Fibroblast of peridontal ligament (primary cell): Measurements from ENCODE around the gene COLEC11.
"Not testable (repeated sequence)": the region's sequence is repeated elsewhere in the genome, so short reads cannot be mapped to it uniquely, and the experiment has no call there.

ENCODE experiments used
- DNase-seq: peaks from one replicate; pipeline ENCODE4 v3.0.0-alpha.2; 2010; ENCODE audit errors: extremely low read depth

Gene COLEC11

DNA sequence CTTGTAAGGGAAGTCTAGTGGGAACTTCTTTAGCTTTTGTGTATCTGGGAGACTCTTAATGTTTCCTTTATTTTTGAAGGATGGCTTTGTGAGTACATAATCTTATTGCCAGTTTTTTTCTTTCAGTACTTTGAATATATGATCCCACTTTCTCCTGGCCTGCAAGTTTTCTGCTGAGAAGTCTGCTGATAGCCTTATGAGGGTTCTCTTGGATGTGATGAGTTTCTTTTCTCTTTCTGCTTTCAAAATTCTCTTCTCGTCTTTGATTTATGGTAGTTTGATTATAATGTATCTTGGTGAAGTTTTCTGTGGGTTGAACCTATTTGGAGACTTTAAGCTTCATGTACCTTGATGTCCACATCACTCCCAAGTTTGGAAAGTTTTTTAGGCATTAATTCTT, 28.1 kb downstream of the COLEC11 start:
- DNase-seq: no peak

DNA sequence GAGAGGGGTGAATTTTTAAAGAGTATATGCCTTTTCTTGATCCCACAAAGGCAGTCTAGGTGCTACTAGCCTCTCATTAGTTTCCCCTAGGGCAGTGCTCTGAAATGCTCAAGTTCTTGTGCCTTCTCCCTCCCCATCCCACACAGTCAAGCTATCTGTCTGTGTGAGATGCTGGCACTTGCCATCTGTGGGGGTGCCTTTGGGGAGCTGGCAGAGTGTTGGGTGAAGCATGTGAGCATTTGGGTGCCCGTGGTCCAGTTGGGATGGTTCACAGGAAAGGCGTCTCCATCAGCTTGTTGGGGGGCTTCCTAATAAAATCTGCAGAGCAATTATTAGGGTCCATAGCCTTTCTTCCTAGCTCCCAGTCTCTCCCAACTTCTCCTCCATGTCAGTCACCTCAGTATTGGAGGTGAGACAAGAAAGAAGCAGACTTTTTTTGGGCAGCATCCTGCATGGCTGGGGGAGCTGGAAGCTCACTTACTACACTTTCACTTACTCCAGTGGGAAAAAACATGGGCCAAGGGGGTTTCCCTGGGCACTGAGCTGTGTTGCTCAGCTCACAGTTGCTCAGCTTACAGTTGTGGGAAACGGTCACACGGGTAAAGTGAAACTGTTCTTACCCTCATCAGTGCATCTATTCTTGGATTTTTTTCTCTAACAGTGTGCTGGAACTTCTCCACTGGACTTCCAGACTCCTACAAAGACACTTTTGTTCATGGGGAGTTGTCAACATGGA, 29.3 kb downstream of the COLEC11 start:
- no peak for DNase-seq

DNA sequence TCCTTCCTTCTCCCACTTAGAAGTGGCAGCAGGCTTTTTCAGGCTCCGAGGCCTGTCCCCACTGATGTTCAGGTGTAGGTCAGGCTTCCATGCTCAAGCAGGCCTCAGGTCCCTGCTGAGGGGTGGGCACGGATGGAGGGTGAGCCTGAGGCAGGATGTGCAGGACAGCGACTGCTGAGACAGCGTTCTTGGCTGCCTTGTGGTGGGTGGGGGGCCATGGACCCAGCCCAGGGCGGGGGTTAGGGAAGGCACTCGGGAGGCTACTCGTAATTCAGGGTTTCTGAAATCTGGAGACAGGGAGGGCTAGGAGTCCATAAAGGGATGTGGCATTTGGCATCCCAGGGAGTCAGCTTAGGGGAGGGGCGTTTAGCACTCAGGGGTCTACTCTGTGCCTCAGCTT, 30.3 kb downstream of the COLEC11 start:
- DNase-seq: no peak

DNA sequence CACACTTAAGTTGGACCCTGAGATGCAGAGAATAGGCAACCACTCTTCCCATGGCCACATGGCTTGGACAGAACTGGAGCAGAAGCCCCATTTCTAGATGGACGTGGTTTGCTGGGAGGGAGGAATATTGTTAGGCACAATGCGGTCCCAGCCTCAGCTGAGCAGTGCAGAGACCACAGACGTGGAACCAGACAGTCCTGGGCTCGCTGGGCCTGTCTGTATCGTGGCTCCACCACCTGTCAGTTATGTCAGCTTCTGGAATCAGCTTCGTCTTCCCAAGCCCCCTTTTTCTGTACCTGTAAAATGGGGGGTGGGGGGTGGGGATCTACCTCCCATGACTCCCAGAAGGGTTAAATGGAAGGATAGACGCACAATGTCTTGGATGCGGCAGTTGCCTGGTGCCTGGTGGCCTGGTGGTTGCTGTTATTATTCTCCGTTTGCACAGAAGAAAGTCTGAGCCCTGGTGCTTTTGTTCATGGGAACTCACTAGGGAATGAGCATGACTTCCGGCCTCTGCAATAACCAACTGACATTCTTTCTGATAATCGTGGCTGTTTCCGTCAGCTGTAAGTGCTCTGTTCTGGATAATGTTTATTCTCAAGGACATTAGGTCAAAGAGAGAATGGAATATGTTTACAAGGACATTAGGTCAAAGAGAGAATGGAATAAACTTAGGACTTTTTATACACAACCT, 31.4 kb downstream of the COLEC11 start:
- no peak for DNase-seq

DNA sequence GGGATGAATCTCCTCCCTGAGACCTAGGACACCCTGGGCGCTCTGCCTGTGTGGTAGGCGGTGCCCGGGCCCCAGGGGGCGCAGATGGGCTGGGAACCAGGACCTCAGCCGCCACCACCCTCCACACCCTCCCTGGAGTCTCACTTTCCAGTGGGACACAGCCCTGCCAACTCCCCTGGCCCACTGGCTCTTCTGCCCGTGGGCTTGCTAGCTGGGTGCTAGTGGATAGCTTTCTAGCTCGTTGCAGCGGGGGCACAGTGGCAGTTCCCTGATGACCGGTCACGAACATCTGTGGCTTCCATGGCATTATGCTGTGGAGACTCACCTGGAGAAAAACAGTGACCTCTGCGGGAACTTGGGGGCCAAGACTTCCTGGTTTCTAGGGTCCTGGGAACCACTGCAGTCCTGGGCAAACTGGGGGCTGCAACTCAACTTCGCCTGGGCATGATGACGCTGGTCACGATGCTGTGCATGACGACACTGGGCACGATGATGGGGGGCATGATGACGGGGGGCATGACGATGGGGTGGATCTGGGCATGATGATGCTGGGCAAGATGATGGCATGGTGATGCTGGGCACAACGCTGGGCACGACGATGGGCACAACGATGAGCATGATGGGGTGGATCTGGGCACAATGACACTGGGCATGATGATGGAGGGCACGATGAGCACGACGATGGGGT, 32.0 kb downstream of the COLEC11 start:
- no peak for DNase-seq

DNA sequence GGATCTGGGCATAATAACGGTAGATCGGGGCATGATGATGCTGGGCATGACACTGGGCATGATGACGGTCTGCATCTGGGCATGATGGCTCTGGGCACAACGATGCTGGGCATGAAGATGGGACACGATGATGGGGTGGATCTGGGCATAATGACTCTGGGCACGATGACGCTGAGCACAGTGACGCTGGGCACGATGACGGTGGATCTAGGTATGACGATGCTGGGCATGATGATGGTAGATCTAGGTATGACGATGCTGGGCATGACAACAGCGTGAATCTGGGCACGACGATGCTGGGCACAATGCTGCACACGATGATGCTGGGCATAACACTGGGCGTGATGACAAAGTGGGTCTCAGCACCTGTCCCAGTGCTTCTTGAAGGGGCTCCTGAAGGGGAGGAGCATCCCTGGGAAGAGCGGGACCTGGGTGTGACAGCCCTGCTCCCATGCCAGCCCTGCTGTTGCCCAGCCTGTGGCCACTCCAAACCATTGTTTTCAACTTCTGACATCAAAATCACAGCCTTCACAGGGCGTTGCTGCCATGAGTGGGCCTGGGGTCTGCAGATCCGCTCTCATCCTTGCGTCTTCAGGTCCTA, 32.7 kb downstream of the COLEC11 start:
- no peak for DNase-seq

DNA sequence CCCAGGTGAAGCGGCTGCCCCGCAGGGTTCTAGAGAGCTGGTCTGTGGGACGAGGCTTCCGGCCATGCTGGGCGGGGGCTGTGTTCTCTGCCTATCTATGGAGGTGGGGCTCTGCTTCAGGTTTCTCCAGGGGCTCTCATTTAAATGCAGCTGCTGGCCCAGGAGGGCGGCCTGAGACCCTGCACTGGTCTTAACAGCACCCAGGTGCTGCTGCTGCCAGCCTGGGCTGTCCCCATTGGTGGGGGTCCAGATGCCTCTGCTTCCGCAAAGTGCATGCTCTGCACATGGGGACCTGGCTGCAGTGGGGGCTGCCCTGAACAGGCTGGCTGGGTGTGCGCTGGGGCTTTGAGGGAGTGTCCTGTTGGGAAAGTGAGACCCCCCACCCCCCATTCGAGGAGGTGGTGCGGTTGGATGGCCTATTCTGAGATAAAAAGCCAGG, 33.3 kb downstream of the COLEC11 start:
- no peak for DNase-seq

DNA sequence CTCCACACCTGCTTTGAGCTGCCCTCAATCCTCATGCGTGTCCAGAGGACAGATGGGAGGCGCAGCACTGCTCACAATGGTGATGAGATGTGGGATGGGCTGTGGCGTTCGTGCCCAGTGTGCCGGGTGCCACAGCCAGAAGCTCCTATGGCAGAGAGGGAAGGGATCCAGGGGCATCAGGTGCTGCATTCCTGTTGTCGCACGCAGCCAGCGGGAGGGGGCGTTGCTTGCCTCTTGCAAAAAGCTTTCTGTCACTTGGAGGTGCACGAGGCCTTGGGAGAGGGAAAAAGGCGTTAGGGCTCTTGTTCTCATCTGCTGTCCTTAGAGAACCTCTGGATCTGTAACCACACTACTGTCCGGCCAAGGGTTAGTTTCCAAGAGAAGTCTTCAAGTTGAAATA, 33.9 kb downstream of the COLEC11 start:
- DNase-seq: no peak

DNA sequence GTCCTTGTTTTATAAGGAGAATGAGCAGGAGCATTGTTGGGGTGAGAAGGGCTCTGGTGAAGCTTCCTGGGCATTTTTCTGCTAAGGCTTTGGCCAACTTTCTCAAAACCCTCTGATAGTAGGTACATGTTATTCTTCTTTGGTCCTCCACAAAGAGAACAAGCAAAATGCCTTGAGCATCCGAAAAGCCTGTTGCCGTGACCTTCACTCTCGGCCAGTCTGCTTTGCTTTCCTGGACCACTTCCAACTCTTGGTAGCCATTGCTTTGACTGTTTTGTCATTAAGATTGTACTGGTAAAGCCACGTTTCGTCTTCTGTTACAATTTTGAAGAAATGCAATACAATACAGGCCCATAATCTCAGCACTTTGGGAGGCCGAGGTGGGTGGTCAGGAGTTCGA, 35.7 kb downstream of the COLEC11 start:
- DNase-seq: no peak

DNA sequence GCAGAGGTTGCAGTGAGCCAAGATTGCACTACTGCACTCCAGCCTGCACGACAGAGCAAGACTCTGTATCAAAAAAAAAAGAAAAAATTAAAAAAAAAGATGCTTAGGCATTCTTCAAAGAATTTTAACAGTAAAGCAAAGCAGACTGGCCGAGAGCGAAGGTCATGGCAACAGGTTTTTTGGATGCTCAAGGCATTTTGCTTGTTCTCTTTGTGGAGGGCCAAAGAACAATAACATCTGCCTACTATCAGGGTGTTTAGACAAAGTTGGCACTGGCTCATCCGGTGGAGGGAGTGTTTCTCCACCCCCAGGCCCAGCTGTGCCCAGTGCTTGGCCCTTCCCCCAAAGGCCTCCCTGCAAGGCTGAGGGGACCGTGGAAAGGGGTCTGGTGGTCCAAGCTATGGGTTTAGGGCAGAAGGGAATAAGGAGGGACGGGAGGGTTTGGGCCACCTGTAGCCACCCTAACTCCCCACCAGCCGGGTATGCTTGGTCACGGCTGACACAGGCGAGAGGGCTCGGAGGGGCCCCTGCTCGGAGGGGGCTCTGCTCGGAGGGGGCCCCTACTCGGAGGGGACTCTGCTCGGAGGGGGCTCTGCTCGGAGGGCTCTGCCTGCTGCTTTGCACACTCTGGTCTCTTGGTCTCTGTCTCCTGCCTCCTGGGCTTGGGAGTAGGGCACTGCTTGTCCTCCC, 36.4 kb downstream of the COLEC11 start:
- no peak for DNase-seq

DNA sequence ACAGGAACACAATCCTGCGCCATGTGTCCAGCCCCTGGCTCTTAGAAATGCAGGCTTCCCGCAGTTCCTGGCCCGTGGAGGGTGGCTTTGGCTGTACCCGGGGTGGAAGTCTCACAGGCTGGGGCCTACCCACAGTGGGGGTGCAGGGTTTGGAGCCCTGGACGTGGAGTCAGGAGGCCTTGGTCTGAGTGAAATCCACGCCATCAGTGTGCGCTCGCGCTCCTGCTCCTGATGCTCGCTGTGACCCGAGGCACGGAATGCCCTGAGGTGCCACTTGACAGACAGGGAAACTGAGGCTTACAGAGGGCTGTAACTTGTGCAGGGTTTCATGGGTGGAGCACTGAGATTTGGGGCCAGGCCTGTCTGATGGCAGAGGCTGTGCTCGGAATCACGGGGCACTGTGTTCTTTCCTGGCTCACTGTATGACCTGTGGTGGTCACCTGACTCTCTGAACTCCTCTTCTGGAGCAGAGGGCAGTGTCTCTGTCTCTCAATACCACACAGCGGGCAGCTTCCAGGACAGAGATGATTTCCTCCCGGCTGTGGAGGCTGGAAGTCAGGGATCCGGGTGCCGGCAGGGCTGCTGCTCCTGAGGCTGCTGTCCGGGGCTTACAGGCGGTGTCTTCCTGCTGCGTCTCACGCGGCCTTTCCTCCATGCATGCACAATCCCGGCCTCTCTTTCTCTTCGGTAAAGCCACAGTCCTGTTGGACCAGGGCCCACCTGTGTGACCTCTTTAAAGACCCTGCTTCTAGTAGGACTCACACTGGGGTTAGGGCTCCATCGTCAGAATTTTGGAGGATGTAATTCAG, 37.1 kb downstream of the COLEC11 start:
- DNase-seq: no peak

DNA sequence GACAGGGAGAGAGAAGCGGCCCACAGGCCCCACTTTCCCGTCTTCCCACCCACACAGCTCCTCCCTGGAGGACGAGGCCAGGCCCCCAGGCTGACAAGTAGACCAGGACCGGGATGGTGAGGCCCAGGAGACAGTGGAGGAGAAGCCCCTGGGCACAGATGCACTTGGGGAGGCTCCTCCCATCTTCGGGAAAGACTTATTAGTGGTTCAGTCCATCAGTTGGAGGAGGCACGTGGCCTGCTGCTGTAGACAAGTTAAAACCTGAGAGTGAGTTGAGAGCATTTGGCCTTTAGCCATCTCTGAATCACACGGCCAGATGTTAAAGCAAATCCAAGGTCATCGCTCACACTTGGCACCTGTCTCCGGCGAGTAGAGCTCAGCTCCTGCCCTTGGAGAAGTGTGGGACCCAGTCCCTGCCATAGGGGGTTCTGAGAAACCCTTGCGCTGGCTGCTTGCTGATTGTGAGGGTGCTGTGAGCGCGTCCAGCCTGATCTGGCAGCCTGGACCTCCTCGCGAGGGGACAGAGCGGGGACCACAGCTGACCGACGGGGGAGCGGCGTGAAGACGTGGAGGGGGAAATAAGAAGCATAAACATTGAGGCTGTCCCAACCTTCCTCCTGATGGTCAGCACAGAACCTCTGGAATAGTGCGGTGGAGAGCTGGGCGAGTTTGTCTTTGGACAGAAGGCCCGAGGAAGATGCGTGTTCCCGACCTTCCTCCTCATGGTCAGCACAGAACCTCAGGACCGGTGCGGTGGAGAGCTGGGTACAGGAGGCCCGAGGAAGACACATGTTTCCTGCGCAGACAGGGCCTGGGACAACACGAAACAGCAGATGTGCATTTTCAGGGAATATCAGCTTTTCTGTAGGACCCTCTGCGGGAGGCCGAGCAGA, 38.4 kb downstream of the COLEC11 start:
- DNase-seq: no peak

DNA sequence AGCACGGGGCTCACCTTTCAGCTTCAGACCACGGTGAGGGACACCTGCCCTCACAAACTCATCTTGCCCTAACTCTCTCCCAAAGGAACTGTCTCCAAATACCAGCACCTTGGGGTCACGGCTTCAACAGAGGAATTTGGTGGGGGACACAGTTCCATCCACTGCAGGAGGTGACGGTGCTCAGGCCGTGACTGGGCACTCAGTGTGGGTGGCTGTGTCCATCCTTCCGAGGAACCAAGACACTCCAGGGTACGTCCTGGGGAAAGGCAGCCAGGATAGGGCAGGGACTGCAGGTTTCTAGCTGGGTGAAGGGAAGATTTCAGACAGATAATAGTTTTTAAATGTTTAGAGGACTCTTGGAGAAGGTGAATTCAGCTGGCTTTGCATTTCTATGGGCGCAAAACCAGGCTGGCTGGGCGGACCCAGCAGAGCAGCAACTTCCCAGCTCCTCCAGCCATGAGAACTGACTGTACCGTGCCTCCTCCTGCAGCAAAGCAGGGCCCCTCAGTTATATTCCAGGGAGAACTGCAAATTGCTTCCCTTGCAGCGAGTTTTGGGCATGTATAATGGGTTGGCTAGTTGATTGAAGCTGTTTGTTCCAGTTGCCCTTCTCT, 39.2 kb downstream of the COLEC11 start:
- DNase-seq: no peak

DNA sequence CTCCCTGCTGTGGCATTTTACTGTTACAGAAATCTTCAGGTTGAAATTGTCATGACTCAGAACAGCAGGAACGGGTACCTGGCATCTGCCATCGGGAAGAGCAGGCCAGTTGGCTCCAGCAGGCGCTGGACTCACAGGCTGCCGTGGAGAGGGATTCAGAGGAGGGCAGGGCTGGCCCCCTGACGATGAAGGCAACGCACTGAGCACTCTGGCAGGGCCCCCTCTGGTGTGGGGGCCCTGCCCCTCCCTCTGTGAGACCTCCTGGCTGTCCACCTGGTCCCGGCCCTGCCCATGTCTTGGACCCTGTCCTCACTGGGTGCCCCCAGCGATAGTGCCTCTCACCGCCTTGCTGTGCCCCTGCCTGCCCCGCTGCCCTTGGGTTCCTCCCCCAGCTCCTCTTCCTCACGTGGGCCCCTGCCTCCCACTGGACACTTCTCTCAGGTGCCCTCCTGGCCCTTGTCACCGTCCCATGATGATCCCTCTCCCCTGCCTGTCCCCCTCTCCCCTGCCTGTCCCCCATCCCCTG, 39.7 kb downstream of the COLEC11 start:
- no peak for DNase-seq

DNA sequence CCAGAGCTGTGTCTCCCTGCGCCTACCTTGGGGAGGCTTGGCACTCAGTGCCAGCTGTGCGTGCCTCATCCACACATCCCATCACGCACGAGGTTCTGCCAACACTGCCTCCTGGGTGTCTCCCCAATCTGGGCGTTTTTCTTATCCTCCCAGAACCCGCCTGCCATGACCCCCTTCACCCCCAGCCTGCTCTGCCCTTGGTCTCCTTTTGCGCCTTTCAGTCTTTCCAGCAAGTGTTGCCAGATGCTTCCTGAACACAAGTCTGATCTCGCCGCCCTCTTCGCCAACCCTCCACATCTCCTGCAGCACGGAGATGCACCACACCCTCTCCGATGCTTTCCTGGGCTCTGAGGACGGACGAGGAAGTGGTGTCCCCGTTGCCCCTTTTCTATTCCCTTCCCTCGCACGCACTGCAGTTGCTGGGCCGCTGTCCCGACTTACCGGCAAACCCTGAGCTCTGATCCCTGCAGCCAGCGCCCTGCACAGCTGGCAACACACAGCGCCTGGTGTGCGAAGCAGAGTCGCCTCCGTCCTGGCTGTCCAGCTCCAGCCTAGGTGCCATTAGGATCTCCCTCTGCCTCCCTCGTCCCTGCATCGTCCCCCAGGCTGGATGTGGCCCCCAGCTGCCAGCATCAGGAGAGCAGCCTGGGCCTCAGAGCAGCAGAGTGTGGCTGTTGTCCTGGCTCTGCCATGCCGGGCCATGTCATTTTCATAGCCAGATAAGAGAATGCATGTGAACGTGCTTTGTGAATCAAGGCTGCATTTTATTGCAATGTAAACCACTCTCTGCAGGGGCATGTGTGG, 40.5 kb downstream of the COLEC11 start:
- DNase-seq: no peak

DNA sequence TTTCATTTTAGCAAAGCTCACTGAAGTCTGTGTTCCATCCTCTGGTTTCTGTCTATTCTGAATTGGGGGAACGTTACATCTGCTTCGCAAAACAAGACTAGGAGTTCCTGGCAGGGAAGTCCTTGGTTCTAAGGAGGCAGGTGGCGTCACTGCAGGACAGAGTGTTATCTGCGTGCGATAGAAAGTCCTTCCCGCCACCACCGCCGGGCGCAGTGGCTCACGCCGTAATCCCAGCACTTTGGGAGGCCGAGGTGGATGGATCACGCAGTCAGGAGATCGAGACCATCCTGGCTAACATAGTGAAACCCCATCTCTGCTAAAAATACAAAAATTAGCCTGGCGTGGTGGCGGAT, 41.0 kb downstream of the COLEC11 start:
- not testable (repeated sequence) for DNase-seq

DNA sequence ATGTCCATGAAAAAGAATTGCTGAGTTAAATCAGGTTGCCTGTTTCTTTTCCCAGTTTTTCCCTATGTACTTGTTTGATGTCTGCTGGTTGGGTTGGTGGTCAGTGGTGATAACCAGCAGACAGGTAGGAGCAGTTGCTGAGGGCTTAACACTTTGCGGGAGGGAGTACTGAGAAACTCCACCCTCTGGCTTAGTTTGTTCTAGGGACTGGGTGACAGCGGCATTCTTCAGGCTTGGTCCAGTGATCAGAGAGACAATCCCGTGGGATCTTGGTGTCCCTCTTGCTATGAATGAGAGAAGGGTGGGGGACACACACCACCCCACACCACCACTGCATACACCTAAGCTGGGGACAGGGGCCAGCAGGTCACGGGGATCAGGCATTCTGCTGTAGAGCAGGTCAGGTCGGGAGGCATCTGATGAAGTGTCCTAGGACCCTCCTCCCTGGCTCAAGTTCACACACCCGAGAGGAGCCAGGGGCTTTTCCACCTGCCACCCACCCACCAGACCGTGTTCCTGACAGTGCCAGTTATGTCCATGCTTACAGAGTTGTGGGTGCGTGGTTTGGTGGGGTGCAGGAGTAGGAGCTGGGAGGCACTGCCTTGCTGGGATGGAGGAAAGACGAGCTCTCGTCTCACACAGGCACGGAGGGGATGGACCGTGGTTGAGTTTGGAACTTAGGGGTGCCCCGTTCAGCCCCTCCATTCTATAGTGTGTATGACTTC, 41.8 kb downstream of the COLEC11 start:
- DNase-seq: no peak

DNA sequence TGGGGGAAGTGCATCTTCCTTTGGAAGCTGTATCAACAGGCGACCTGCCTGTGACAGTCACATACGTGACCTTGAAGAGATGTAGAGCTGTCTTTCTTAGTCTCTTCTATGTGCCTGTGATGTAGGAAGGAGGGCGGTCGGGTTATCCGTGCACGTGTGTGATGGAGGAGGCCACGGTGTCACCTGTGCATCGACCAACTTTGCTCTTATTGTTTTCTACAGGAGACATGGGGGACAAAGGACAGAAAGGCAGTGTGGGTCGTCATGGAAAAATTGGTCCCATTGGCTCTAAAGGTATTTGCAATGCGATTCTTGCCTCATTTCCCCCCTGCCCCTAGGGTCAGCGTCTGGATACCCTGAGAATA, 42.4 kb downstream of the COLEC11 start:
- no peak for DNase-seq
